DMS114 treated with DMSO at 0.1 percent for 48 hours (cell line): ENCODE results near the gene SERPINE2.
A peak's percentile ranks its signal among the peaks of the same experiment; 100 is the strongest.

Source experiments
- DNase-seq: peaks from one replicate; lab custom pipeline; 2025; ENCODE audit not compliant: unreplicated experiment; lab: John Stamatoyannopoulos, UW

Gene SERPINE2

DNA sequence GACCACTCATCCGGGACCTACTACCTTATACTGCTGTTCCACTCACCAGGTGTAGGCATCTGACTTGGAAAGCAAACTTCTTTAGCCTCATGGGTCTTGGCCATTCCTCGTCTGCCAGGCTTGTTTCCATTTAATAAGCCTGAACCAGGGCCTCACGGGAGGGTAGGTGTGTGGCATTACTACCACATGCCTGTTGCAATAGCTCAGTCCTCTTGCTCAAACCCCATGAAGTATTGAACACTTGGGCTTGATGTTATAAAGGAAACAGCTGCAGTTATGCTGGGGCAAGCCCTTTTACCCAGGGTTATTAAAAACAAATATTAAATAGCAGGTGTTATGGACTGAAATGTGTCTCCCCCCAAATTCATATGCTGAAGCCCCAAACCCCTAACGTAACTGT, 60.6 kb downstream of the SERPINE2 start:
- no peak for DNase-seq

DNA sequence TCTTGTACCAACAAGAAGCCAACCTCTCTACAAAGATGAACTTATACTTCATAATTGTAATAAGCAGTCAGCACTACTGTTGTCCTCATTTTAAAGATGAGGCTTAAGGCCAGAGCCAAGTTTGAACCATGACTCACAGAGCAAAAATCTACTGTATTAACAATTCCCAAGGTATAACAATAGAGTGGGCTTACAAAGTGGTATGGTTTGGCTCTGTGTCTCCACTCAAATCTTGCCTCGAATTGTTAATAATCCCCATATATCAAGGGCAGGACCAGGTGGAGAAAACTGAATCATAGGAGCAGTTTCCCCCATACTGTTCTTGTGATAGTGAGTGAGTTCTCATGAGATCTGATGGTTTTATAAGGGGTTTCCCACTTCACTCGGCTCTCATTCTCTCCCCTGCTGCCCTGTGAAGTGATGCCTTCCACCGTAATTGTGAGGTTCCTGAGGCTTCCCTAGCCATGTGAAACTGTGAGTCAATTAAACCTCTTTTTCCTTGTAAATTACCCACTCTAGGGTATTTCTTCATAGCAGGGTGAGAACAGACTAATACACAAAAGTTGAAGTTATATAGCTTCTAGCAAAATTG, 62.4 kb downstream of the SERPINE2 start:
- DNase-seq: no peak

DNA sequence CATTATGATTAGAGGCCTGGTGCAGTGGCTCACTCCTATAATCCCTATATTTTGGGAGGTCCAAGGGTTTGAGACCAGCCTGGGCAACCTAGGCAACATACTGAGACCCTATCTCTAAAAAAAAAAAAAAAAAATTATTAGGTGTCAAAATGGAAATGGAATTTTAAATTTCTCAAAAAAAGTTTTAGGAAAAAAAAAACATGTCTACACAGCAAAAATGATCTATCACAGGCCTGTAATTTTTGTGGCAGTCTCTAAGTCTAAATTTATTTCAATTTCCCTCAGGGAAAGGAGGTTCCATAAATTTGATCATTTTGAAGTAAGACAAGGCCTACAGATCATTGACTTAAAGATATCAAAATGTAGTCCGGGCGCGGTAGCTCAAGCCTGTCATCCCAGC, 65.5 kb downstream of the SERPINE2 start:
- DNase-seq: no peak

DNA sequence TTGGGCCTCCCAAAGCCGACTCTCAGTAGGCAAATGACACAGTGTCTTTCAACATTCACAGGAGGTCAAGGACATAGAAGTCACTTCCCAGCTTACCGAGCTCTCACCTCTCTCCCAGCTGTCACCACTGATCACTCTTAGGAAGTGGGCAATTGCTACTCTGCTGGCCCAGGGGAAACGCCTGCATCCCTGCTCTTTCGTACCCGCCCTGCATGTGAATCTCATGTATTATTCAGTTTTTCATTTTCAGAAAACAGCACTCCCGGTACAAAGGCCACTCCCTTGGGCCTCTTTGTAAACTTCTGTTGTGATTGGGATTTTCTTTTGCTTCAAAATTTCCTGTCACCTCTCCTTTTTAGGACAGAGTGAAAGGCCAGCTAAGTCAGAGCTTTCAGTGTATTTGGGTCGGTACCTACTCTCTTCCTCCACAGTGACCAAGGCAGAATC, 66.4 kb downstream of the SERPINE2 start:
- DNase-seq: no peak

DNA sequence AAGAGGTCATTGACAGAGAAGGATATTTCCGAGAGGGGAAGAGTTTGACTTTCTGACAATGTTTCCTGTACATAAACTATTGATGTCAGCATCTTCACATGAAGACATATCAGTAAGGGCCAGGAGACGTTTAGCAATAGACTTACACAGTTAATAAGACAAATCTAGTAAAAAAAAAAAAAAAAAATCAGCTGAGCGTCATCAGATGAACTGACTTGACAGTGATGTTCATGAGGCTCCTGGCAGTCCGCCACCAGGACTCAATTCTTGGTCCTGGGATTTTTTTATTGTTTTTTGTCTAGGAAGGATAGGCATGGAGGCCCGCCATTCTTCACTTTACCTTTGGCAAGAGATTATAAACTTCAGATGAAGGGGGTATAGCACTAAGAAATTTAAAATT, 67.4 kb downstream of the SERPINE2 start:
- no peak for DNase-seq

DNA sequence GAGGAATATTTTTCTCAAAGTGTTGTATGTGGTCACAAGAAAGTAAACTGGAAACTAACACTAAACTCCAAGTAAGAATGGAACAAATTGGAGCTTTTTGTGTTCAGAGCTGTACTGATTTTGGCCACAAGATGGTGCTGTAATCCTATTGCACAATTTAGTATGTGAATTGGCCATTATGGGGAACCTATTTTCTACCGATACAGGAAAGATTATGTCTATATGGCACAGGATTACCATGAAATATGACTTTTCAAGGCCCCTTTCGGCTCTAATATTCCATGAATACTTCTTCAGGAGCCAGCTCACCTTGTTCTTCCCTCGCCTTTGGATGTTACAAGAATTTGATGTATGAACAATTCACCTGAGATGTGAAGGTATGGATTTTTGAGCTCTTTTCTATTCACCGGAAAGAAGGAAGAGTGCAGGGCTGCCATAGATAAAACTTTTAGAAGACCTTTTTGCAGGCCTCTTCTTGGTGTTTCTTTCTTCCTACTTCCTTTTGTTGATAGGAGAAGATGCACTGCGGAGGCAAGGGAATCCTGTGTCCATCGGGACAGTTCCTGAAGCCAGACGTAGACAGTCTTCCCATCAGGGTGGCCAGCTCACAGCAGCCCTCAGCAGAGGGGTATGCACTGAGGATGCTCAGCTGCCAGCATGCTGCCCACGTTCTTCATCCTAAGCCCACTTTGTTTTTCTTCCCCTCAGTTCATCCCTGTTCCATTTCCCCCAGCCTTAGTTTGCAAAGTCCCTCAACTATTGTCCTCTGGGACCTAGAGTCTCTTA, 68.5 kb downstream of the SERPINE2 start:
- DNase-seq: peak; percentile 35

DNA sequence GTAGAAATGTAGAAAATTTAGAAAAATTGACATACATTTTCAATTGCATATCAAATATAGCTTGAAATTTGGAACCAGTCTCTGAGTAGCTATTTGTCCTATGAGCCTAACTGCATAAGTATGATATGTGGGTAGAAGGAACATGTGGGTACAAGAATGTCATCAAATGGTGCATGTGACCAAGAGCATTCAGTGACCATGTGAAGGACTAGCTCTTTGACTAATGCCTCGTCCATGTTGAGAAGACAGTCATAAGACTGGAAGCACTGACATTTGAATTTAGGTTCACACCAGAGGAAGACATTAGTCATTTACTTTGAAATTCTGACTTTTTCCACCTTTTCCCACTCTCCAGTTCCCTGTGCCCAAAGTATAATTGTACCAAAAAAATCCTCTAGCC, 69.2 kb downstream of the SERPINE2 start:
- no peak for DNase-seq

DNA sequence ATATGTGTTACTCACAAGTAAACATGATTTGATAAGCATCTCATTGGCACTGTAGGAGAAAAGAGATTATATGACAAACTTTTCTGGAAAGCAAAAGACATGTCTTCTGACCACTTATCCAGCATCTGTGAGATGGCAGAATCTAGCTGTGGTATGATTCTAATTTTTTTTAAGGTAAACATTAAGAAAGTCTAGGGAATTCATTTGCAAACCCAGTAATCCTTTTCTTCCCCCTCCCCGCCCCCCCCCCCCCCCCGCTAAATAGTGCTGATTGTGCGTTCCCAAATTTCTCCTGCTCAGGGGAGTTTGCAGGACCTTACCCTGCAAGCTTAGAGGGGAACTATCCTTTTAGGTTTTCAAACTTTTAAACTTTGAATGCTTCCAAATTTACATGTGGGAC, 69.8 kb downstream of the SERPINE2 start:
- no peak for DNase-seq

DNA sequence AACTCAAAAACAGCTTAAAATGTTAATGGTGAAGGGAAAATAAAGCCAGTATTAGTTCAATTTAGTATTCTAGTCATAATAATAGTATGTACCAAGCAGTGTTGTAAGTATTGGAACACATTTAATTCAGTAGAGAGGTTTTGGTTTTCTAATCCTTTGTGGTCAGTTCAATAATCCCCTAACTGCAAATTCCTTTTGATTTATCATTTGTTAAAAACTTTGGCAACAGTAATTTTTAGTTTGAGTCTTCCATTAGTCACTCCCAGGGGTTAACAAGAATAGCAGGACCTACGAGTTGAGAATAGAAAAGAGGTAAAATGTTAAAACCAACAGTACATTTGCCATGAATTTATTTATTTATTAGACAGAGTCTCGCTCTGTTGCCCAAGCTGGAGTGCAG, 71.1 kb downstream of the SERPINE2 start:
- no peak for DNase-seq

DNA sequence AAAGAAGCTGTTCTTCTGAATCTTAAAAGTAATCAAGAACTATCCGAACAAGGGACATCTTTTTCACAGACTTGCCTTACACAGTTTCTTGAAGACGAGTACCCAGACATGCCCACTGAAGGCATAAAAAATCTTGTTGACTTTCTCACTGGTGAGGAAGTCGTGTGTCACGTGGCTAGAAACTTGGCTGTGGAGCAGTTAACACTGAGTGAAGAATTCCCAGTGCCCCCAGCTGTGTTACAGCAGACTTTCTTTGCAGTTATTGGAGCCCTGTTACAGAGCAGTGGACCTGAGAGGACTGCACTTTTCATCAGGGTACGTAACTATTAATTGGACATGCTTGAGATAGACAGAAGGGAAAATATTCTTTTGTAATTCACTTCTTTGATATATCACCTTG, 79.4 kb downstream of the SERPINE2 start:
- DNase-seq: no peak

DNA sequence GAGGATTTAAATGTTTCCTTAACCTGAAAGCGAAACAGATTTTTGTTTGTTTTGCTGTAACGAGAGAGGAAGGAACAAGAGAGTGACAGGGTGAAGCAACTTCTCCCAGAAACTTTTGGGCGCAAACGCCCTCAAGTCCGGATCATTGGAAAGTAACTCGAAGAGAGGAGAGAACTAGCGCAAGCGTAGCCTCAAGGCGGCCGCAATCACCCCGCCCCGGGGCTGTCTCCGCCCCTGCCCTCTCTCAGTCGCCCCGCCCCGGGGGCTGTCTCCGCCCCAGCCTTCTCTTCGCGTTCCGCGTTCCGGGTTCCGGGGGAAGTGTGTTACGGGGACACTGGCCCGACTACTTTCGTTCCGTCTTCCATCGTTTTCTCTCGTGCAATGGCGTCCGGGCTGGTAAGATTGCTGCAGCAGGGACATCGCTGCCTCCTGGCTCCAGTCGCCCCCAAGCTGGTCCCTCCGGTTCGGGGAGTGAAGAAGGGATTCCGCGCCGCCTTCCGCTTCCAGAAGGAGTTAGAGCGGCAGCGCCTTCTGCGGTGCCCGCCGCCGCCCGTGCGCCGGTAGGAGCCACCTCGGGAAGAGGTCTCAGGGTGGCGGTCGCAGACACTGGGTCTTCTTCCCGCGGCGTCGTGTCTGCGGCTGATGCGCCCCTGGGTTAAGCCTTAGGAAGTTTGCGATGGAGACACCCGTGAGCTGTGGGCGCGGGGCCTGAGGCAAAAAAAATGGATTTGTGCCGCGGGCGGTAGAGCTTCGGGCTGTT, 81.8 kb downstream of the SERPINE2 start, which contains the start of gene MRPL44:
MRPL44 (plus strand) TSS at position 372 of the 760 bp plus-strand sequence; CDS start at position 382, 10 bp downstream.
- peak; percentile 92 for DNase-seq

DNA sequence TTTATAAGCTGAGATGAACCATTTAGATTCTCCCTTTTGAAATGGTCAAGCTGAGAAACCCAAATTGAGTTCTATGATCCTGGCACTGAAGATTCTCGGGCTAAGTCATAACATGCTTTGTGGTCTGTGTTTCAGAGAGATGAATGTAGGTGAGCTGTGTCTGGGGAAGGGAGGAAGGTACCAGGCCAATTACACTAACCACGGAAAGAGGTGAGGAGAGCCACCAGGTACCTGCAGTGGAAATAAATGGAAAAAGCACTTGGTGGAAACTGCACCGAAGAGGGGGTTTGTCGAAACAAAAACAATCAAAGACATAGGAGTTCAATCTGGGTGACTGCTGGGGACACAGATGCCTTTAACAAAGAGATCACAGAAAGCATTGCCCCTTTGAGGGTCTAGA, 82.8 kb downstream of the SERPINE2 start:
- DNase-seq: no peak

DNA sequence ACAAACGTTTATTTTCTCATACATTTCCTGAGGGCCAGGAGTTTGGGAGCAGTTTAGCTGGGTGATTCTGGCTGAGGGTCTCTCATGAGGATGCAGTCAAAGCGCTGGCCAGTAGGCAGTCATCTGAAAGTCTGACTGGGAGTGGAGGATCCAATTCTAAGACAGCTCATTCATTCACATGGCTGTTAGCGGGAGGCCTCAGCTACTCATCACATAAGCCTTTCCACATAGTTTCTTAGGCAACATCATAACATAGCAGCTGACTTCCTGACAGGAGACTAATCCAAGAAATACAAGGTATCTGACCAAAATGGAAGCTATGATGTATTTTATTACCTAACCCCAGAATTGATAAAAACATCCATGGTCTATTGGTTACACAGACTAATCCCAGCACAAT, 84.7 kb downstream of the SERPINE2 start:
- no peak for DNase-seq

DNA sequence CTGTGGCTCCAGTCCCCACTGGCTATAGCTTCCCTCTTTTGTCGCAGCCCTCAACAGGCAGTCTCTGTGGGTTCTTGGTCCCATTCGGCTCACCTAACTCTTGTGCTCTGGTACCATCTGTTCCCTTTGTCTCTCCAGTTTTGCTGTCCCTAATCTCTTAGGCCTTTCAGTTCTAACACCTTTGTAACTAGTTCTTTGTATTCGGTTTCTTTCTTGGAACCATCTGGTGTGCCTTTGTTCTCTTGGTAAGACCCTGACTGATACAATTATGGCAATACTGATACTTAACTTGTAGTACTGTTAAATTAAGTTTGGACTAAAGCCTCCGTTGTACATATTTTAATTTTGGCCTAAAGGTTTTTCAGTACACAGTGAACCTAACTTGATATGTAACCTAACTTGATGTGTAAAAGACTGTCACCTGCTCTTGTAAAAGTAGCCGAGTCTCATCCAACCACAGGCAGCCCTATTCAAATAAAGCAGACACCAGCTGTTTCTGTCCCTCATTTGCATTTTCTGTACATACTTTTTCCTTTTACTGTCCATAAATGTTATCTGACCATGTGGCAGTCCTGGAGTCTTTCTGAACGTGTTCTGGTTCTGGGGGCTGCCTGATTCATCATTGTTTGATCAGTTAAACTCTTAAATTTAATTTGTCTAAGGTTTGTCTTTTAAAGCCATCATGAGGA, 86.7 kb downstream of the SERPINE2 start:
- DNase-seq: no peak

DNA sequence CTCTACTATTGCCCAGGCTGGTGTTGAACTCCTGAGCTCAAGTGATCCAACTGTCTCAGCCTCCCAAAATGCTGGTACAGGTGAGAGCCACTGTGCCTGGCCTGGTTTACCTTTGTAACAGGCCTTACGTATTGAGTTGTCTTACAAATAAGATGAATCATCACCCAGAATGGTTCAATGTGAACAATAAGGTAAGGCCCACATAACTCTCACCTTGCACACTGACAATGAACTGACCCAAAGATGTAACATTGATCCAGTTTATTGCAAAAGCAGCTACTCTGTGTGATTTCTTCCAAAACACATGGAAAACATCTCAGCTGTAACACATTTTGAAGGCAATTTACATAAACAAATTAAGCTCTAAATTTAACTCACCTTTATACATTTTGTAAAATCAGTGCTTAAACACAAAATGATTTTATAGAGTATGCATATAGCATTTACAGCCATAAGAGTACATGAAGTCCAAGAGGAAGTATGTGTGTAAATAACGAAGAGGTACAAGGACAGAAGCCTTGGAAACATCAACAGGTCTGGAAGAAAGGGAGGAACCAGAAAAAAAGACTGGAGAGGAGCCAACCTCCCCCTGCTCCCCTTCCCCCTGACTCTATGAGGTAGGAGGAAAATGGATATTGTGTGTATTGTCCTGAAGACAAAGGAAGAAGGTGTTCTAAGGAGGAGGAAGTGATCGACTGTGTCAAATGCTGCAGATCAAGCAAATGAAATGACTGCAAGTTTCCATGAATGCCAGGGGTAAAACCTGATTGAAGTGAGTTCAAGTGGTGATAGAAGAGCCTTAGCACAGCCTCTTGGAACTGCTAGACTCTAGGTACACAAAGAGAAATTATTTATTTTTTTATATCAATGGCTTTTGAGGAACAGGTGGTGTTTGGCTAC, 88.4 kb downstream of the SERPINE2 start:
- no peak for DNase-seq

DNA sequence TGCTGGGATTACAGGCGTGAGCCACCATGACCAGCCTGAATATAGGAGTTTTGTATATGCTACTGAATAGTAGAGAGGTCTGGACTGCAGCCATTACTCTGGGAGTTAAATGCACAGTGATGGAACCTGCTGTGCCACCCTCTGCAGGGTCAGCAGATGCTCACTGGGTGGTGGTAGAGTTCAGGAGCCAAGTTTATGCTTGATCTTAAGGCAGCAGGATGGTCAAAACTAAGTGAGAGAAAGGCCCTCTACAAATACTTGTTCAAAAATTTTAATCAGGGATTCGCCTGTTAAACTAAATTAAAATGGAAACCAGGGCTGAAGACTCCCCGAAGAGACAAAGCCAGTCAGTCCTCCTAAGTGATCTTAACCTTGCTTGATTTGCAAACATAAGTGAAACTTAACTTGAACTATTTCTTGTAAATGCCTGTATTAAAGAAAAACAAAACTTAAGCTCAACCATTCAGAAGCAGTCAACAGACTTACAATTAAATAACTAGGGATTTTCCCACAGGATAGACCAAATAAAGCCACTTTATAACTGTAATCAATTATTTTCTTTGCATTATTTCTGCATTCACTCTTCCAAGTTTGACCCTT, 89.7 kb downstream of the SERPINE2 start:
- DNase-seq: no peak

DNA sequence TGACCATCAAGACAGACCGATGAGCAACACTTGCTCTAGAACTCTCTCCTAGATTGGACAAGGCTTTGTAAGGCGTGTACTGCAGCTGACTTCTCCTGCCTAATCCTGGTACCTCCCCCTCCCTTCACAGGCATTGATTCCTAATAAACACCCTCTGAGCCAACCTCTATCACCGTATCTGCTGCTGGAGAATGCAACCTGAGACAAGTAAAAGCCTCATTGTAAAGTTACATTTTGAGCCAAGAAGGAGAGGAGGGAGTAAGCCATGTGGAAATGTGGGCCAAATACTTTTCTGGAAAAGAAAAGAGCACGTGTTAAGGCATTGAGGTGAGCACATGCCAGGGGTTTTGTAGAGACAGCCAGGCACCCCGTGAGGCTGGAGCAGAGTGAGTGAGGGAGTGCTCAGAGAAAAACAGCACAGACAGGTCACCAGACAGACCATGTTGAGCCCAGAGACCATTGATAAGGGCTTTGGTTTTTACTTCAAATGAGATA, 91.3 kb downstream of the SERPINE2 start:
- DNase-seq: no peak

DNA sequence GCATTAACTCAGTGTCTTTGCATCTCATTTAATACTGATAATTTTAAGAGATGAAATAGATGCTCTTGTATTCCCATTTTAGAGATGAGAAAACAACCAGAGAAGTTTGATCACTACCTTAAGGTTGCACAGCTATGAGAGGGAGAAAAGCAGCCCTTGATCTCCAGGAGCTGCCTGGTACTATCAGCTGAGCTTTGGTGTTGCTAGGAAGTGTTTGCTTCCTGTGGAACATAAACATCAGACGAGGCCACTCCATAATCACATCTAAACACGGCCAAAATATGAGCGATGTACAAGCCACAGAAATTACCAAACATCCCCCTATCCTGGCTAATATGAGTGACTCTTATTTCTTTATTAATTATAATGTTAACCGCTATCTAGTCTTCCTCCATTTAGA, 93.3 kb downstream of the SERPINE2 start:
- no peak for DNase-seq

DNA sequence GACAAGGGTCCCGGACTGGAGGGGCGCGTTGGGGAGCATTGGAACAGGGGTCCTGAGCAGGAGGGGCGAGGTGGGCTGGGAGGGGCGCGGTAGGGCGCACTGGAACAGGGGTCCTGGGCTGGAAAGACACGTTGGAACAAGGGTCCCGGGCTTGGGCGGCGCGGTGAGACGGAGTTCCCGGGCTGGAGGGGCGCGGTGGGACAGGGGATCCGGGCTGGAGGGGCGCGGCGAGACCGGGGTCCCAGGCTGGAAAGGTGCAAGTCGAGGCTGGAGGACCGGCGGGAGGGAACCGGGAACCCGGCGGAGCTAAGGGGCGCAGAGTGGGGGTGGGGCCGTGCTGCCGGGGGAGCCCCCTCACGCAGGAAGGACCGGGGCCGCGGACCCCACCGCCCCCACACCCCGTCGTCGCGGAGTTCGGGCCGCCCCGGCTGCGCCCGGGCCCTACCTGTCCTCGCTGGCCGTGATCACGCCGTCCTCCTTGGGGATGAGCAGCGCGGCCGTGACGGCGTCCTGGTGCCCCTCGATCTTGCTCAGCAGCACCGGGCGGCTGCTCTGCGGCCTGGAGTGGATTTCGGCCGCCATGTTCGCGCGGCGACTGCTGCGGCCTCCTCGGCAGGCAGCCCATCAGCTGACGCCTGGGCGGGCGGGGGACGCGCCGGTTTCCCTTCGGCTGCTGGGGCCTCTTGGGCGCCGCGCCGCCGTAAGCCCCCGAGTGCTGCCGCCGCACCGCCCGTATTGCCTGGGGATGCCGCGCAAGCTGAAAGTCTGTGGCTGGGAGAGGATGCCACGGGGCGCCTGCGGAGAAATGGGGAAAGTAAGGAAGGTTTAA, 94.2 kb downstream of the SERPINE2 start, which contains the start of gene WDFY1:
WDFY1 (minus strand) TSS at position 633 of the 829 bp plus-strand sequence; CDS start at position 582, 51 bp downstream.
- peak; percentile 64 for DNase-seq
